IMR-90 (cell line): ENCODE data around the gene DEFB121. TPM values are rescaled to one million over a fixed set of nuclear protein-coding genes. Genes with fewer than 3 reads are reported as not detected.

Source experiments
- ATAC-seq: fragments of 200-7000 bp; cut with Tn5 transposase; 2 replicates; pipeline ENCODE4 v1.9.1; 2020; ENCODE audit warnings: low read depth, mild to moderate bottlenecking, moderate library complexity
- BruUV-seq: library from RNA; stranded (reverse); fragments of 400-500 nt; replicated peaks from 2 replicates; lab custom pipeline; 2021; lab: Mats Ljungman, UMichigan
- CTCF ChIA-PET: fragments of 300-600 bp; formaldehyde crosslinking; extraction: SDS; loops from one replicate; lab custom pipeline; 2021; ENCODE audit warnings: antibody characterized with exemption; lab: Yijun Ruan, JAX
- POLR2A ChIA-PET: fragments of 300-600 bp; sonication (Branson Sonifier 250); formaldehyde crosslinking; loops from one replicate; lab custom pipeline; 2022; ENCODE audit warnings: antibody characterized with exemption; ENCODE audit not compliant: unreplicated experiment; lab: Charles Lee
- DNase-seq: peaks from one replicate; pipeline ENCODE4 v3.0.0; 2013
- H2AFZ ChIP-seq: replicated peaks from 2 replicates; pipeline ENCODE3; 2013; ENCODE audit warnings: low read length, mild to moderate bottlenecking; ENCODE audit not compliant: poor library complexity
- H2AK5ac ChIP-seq: 2 replicates; pipeline ENCODE4 v1.6.1; 2013; ENCODE audit warnings: low read depth, low read length, inconsistent platforms
- H2AK9ac ChIP-seq: replicated peaks from 2 replicates; pipeline ENCODE3; 2013; ENCODE audit warnings: mild to moderate bottlenecking, low read depth, low read length, moderate library complexity; ENCODE audit not compliant: poor library complexity
- H2BK120ac ChIP-seq: 2 replicates; pipeline ENCODE4 v1.6.1; 2013; ENCODE audit warnings: low read depth, low read length, inconsistent platforms
- H2BK15ac ChIP-seq: 3 replicates; pipeline ENCODE4 v1.6.1; 2013; ENCODE audit warnings: low read depth, low read length, inconsistent platforms
- H2BK20ac ChIP-seq: 2 replicates; pipeline ENCODE4 v1.6.1; 2013; ENCODE audit warnings: low read depth, mild to moderate bottlenecking, inconsistent platforms, low read length, moderate library complexity
- H2BK5ac ChIP-seq: 2 replicates; pipeline ENCODE4 v1.6.1; 2013; ENCODE audit warnings: mild to moderate bottlenecking, low read depth, low read length, inconsistent platforms; ENCODE audit not compliant: poor library complexity, severe bottlenecking
- H3K14ac ChIP-seq: replicated peaks from 2 replicates; pipeline ENCODE4 v1.6.1; 2013; ENCODE audit warnings: low read depth, low read length, inconsistent platforms
- H3K18ac ChIP-seq: 2 replicates; pipeline ENCODE4 v1.6.1; 2013; ENCODE audit warnings: low read depth, low read length, control low read depth
- H3K23ac ChIP-seq: 2 replicates; pipeline ENCODE4 v1.6.1; 2013; ENCODE audit warnings: low read depth, low read length, inconsistent platforms
- H3K27ac ChIP-seq: 2 replicates; pipeline ENCODE4 v1.5.1; 2013; ENCODE audit warnings: mild to moderate bottlenecking, control low read depth, low read length; ENCODE audit not compliant: insufficient read depth
- H3K27me3 ChIP-seq: 2 replicates; pipeline ENCODE4 v1.6.1; 2013; ENCODE audit warnings: low read length; ENCODE audit not compliant: control insufficient read depth, insufficient read depth
- H3K36me3 ChIP-seq: 2 replicates; pipeline ENCODE4 v1.6.1; 2013; ENCODE audit warnings: low read length, mixed read lengths; ENCODE audit not compliant: control insufficient read depth, insufficient read depth
- H3K4ac ChIP-seq: 2 replicates; pipeline ENCODE4 v1.6.1; 2013; ENCODE audit warnings: low read depth, low read length, inconsistent platforms
- H3K4me1 ChIP-seq: 2 replicates; pipeline ENCODE4 v1.6.1; 2013; ENCODE audit warnings: low read length, mixed read lengths; ENCODE audit not compliant: control insufficient read depth, insufficient read depth
- H3K4me2 ChIP-seq: 2 replicates; pipeline ENCODE4 v1.6.1; 2013; ENCODE audit warnings: low read depth, mild to moderate bottlenecking, control low read depth, low read length, moderate library complexity
- H3K4me3 ChIP-seq: 2 replicates; pipeline ENCODE4 v1.5.1; 2013; ENCODE audit warnings: low read depth, mild to moderate bottlenecking, control low read depth, low read length, moderate library complexity; ENCODE audit not compliant: insufficient read depth
- H3K56ac ChIP-seq: 2 replicates; pipeline ENCODE4 v1.6.1; 2013; ENCODE audit warnings: low read length, inconsistent platforms; ENCODE audit not compliant: insufficient read depth; ENCODE audit errors: extremely low read depth
- H3K79me1 ChIP-seq, 2 experiments: 2 replicates each; pipeline ENCODE4 v1.6.1; 2013; ENCODE audit warnings: low read length in 2 of 2, inconsistent platforms in 1 of 2, low read depth in 1 of 2
- H3K9ac ChIP-seq: 2 replicates; pipeline ENCODE4 v1.6.1; 2013; ENCODE audit warnings: low read depth, low read length, control low read depth
- H3K9me1 ChIP-seq: 2 replicates; pipeline ENCODE4 v1.6.1; 2013; ENCODE audit warnings: low read length, inconsistent platforms; ENCODE audit not compliant: insufficient read depth
- H3K9me3 ChIP-seq: 2 replicates; pipeline ENCODE4 v1.6.1; 2013; ENCODE audit warnings: low read length; ENCODE audit not compliant: control insufficient read depth, insufficient read depth
- H4K20me1 ChIP-seq: 2 replicates; pipeline ENCODE4 v1.6.1; 2013; ENCODE audit warnings: low read length, inconsistent platforms; ENCODE audit not compliant: insufficient read depth
- H4K5ac ChIP-seq: 2 replicates; pipeline ENCODE4 v1.6.1; 2013; ENCODE audit warnings: mild to moderate bottlenecking, low read depth, low read length, control low read depth
- H4K8ac ChIP-seq, 2 experiments: 2 replicates each; pipeline ENCODE4 v1.6.1; 2013; ENCODE audit warnings: low read depth in 2 of 2, low read length in 2 of 2, control low read depth in 1 of 2, inconsistent platforms in 1 of 2
- H4K91ac ChIP-seq: 2 replicates; pipeline ENCODE4 v1.6.1; 2013; ENCODE audit warnings: low read depth, low read length, inconsistent platforms; ENCODE audit not compliant: insufficient read depth
- BHLHE40 ChIP-seq: fragments of 150-350 bp; IDR thresholded peaks from 2 replicates; pipeline ENCODE4 v1.6.1; 2016; ENCODE audit warnings: mild to moderate bottlenecking, low read depth, low read length
- CEBPB ChIP-seq: IDR thresholded peaks from 2 replicates; pipeline ENCODE4 v1.6.1; 2012; ENCODE audit warnings: low read depth, low read length, improper control_type of control experiment
- CHD1 ChIP-seq: IDR thresholded peaks from 2 replicates; pipeline ENCODE4 v1.6.1; 2012; ENCODE audit warnings: low read depth, low read length, improper control_type of control experiment
- FOS ChIP-seq: fragments of 150-350 bp; IDR thresholded peaks from 2 replicates; pipeline ENCODE4 v1.6.1; 2016; ENCODE audit warnings: low read depth, low read length
- MAFK ChIP-seq: IDR thresholded peaks from 2 replicates; pipeline ENCODE4 v1.6.1; 2012; ENCODE audit warnings: low read depth, low read length, improper control_type of control experiment
- MAZ ChIP-seq: IDR thresholded peaks from 2 replicates; pipeline ENCODE4 v1.6.1; 2012; ENCODE audit warnings: low read depth, mild to moderate bottlenecking, low read length, improper control_type of control experiment, moderate library complexity, borderline replicate concordance
- MXI1 ChIP-seq: IDR thresholded peaks from 2 replicates; pipeline ENCODE4 v1.6.1; 2012; ENCODE audit warnings: low read depth, mild to moderate bottlenecking, low read length, moderate library complexity, borderline replicate concordance
- NFE2L2 ChIP-seq: fragments of 150-350 bp; IDR thresholded peaks from 2 replicates; pipeline ENCODE4 v1.6.1; 2016; ENCODE audit warnings: low read depth, mild to moderate bottlenecking, low read length
- POLR2A ChIP-seq: IDR thresholded peaks from 2 replicates; pipeline ENCODE4 v1.6.1; 2012; ENCODE audit warnings: mild to moderate bottlenecking, low read depth, low read length
- RAD21 ChIP-seq: IDR thresholded peaks from 2 replicates; pipeline ENCODE4 v1.6.1; 2012; ENCODE audit warnings: low read length, improper control_type of control experiment
- RCOR1 ChIP-seq: IDR thresholded peaks from 2 replicates; pipeline ENCODE4 v1.6.1; 2012; ENCODE audit warnings: mild to moderate bottlenecking, low read length, improper control_type of control experiment; ENCODE audit not compliant: insufficient replicate concordance
- RFX5 ChIP-seq: IDR thresholded peaks from 2 replicates; pipeline ENCODE4 v1.8.0; 2012; ENCODE audit warnings: low read depth, mild to moderate bottlenecking, low read length, moderate library complexity
- SMC3 ChIP-seq: fragments of 150-350 bp; IDR thresholded peaks from 2 replicates; pipeline ENCODE4 v1.6.1; 2016; ENCODE audit warnings: low read depth, mild to moderate bottlenecking, antibody characterized with exemption, low read length, moderate library complexity
- WGBS, 2 experiments: methylation state at CpG; one replicate each; pipeline versions ENCODE4 v1.1.5 to v1.1.7; 2013; ENCODE audit warnings: missing lambda C conversion rate in 2 of 2; ENCODE audit not compliant: insufficient read length in 1 of 2; ENCODE audit errors: extremely low coverage in 2 of 2; 5-methylcytosine and 5-hydroxymethylcytosine counted together
- dilution Hi-C: fragments of 300-500 bp; cut with HindIII; formaldehyde crosslinking; loops from one replicate; pipeline ENCODE4 v1.14.3; 2018; ENCODE audit warnings: low sequenced_read_pairs; ENCODE audit not compliant: unreplicated experiment
- in situ Hi-C: fragments of 300-500 bp; cut with MboI; formaldehyde crosslinking; loops from 3 replicates; pipeline ENCODE4 v1.14.3; 2019; ENCODE audit warnings: low sequenced_read_pairs, inconsistent platforms, mixed read lengths
- intact Hi-C: fragments of 100-400 bp; cut with micrococcal nuclease; formaldehyde crosslinking; loops from 2 replicates; pipeline ENCODE4 v1.10.0; 2022
- polyA plus RNA-seq, 3 experiments: library from polyadenylated mRNA; depleted of rRNA; stranded (reverse); fragments of >200 nt; gene quantifications; 2 replicates each; pipeline ENCODE4 v1.2.3, GENCODE V29; 2012; ENCODE audit warnings: low replicate concordance in 1 of 3
- total RNA-seq: library from RNA; depleted of rRNA; stranded (reverse); fragments of >200 nt; gene quantifications from 2 replicates; pipeline ENCODE4 v1.2.3, GENCODE V29; 2012
- TF ChIP-seq, protein P1 (sequence below): fragments of 150-350 bp; IDR thresholded peaks from 2 replicates; pipeline ENCODE4 v1.6.1; 2016; ENCODE audit warnings: low read depth, mild to moderate bottlenecking, low read length, moderate library complexity, borderline replicate concordance
- TF ChIP-seq, protein P2 (sequence below): conservative IDR thresholded peaks from 2 replicates; pipeline ENCODE4 v1.5.1; 2012; ENCODE audit warnings: mild to moderate bottlenecking, low read depth, low read length, improper control_type of control experiment
- TF ChIP-seq, protein P3 (sequence below): fragments of 150-350 bp; IDR thresholded peaks from 2 replicates; pipeline ENCODE4 v1.6.1; 2017; ENCODE audit warnings: mild to moderate bottlenecking, antibody characterized with exemption, low read length, low read depth

Gene DEFB121
- total and polyA plus RNA-seq, 2 of the 4 experiments (the other 2 are of a cell fraction): not detected

DNA sequence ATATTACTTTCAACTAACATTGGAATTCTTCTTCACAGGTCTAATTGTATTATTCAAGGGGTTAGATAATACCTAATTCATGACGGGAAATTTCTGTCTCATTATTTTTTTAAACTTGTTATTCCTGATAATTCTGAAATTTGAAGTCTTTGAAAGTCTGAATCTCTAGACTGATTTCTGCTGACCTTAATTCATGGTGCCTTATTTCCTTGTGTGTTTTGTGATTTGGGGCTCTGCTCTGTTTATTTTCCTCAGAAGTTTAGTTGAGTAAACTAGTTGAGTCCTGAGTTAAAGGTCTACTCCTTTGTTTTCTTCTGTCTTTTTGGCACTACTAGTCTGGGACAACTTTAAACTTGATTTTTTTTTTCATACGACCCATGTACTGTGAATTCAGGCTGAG is 31.7 kb downstream of the DEFB121 start:
- no peak for ATAC-seq
- no peak overlapping the region for H3K27ac ChIP-seq
- no peak overlapping the region for H3K4me2 ChIP-seq
- no peak overlapping the region for H3K9ac ChIP-seq
- TF ChIP-seq SMC3 (no peak), POLR2A (no peak), CHD1 (no peak), RCOR1 (no peak), FOS (no peak), BHLHE40 (no peak), MAFK (no peak), MXI1 (no peak), MAZ (no peak), RFX5 (no peak), CEBPB (no peak), NFE2L2 (no peak), RAD21 (no peak)
- TF ChIP-seq, protein P1, sequence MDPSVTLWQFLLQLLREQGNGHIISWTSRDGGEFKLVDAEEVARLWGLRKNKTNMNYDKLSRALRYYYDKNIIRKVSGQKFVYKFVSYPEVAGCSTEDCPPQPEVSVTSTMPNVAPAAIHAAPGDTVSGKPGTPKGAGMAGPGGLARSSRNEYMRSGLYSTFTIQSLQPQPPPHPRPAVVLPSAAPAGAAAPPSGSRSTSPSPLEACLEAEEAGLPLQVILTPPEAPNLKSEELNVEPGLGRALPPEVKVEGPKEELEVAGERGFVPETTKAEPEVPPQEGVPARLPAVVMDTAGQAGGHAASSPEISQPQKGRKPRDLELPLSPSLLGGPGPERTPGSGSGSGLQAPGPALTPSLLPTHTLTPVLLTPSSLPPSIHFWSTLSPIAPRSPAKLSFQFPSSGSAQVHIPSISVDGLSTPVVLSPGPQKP: no peak
- TF ChIP-seq, protein P2, sequence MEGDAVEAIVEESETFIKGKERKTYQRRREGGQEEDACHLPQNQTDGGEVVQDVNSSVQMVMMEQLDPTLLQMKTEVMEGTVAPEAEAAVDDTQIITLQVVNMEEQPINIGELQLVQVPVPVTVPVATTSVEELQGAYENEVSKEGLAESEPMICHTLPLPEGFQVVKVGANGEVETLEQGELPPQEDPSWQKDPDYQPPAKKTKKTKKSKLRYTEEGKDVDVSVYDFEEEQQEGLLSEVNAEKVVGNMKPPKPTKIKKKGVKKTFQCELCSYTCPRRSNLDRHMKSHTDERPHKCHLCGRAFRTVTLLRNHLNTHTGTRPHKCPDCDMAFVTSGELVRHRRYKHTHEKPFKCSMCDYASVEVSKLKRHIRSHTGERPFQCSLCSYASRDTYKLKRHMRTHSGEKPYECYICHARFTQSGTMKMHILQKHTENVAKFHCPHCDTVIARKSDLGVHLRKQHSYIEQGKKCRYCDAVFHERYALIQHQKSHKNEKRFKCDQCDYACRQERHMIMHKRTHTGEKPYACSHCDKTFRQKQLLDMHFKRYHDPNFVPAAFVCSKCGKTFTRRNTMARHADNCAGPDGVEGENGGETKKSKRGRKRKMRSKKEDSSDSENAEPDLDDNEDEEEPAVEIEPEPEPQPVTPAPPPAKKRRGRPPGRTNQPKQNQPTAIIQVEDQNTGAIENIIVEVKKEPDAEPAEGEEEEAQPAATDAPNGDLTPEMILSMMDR: no peak
- TF ChIP-seq, protein P3, sequence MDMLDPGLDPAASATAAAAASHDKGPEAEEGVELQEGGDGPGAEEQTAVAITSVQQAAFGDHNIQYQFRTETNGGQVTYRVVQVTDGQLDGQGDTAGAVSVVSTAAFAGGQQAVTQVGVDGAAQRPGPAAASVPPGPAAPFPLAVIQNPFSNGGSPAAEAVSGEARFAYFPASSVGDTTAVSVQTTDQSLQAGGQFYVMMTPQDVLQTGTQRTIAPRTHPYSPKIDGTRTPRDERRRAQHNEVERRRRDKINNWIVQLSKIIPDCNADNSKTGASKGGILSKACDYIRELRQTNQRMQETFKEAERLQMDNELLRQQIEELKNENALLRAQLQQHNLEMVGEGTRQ: no peak
- no peak overlapping the region for H2AK5ac ChIP-seq
- H2AK9ac ChIP-seq: no peak overlapping the region
- no CpG with 5 or more reads among the region's 2 CpGs for WGBS, 2 experiments
- no peak overlapping the region for H2BK120ac ChIP-seq
- no peak overlapping the region for H2BK5ac ChIP-seq
- CTCF ChIA-PET: no interaction called here
- H4K8ac ChIP-seq: no peak overlapping the region
- H3K36me3 ChIP-seq: no peaks in the 10 kb centered on the region
- no peaks in the 10 kb centered on the region for H4K20me1 ChIP-seq
- POLR2A ChIA-PET: no interaction called here
- H3K4me1 ChIP-seq: no peaks in the 10 kb centered on the region
- no peak overlapping the region for H3K23ac ChIP-seq
- in situ Hi-C loops (no loop called here), dilution Hi-C loops (no loop called here), intact Hi-C loops (no loop called here)
- no peak overlapping the region for H3K56ac ChIP-seq
- H3K9me3 ChIP-seq: no peaks in the 10 kb centered on the region
- H4K5ac ChIP-seq: no peak overlapping the region
- H3K18ac ChIP-seq: no peak overlapping the region
- H2AFZ ChIP-seq: no peak overlapping the region
- no peak overlapping the region for H3K4me3 ChIP-seq
- no peak overlapping the region for H4K91ac ChIP-seq
- no peak for DNase-seq
- no peaks in the 10 kb centered on the region for H3K9me1 ChIP-seq
- H3K79me1 ChIP-seq: no peaks in the 10 kb centered on the region
- BruUV-seq: no TSS peak
- H2BK15ac ChIP-seq: no peak overlapping the region
- H3K27me3 ChIP-seq: no peaks in the 10 kb centered on the region
- no peak overlapping the region for H3K4ac ChIP-seq
- H3K14ac ChIP-seq: no peak overlapping the region
- H2BK20ac ChIP-seq: no peak overlapping the region
